Progenitor cell of endocrine pancreas (in vitro differentiated cells): ENCODE results near the gene TRIM41. TPM values are rescaled to one million over a fixed set of nuclear protein-coding genes. Genes with fewer than 3 reads are reported as not detected.
A peak's percentile ranks its signal among the peaks of the same experiment; 100 is the strongest.

Experiments
- DNase-seq: peaks from one replicate; pipeline ENCODE4 v3.0.0; 2021; ENCODE audit warnings: low spot score; ENCODE audit not compliant: unreplicated experiment
- H3K27ac Mint-ChIP-seq: 2 replicates; pipeline ENCODE4 v1.8.0; 2021; ENCODE audit warnings: mild to moderate bottlenecking, moderate library complexity, mixed read lengths
- H3K27me3 Mint-ChIP-seq: 2 replicates; pipeline ENCODE4 v1.8.0; 2021; ENCODE audit warnings: mixed read lengths
- H3K36me3 Mint-ChIP-seq: 2 replicates; pipeline ENCODE4 v1.8.0; 2022; ENCODE audit warnings: mixed read lengths; ENCODE audit not compliant: insufficient read depth
- H3K4me1 Mint-ChIP-seq: 2 replicates; pipeline ENCODE4 v1.8.0; 2021; ENCODE audit warnings: low read depth, mixed read lengths
- H3K4me3 Mint-ChIP-seq: 2 replicates; pipeline ENCODE4 v1.8.0; 2021; ENCODE audit warnings: low read depth, mild to moderate bottlenecking, moderate library complexity, mixed read lengths
- H3K9me3 Mint-ChIP-seq: 2 replicates; pipeline ENCODE4 v1.8.0; 2021; ENCODE audit warnings: low read depth, mixed read lengths
- CTCF ChIP-seq: fragments of 200-600 bp; sonication (generic); IDR thresholded peaks from one replicate; pipeline ENCODE4 v1.5.0; 2021; ENCODE audit warnings: antibody characterized with exemption, mild to moderate bottlenecking; ENCODE audit not compliant: unreplicated experiment
- total RNA-seq: library from RNA; stranded (reverse); gene quantifications from 2 replicates; pipeline ENCODE4 v1.2.1, GENCODE V29; 2021

TRIM41 gene
- total RNA-seq, 1 donor from 2014 or later: 37.6 TPM

- DNase-seq: no peak
- peaks cover 1% of the 10 kb centered on the region for H3K36me3 Mint-ChIP-seq
- no peak for TF ChIP-seq CTCF
- peaks cover 8% of the 10 kb centered on the region for H3K4me1 Mint-ChIP-seq
- H3K4me3 Mint-ChIP-seq: no peak overlapping the region
- peaks cover 36% of the 10 kb centered on the region for H3K27me3 Mint-ChIP-seq
- no peaks in the 10 kb centered on the region for H3K9me3 Mint-ChIP-seq
- no peak overlapping the region for H3K27ac Mint-ChIP-seq
These were observed 28.4 kb upstream of the TRIM41 start for GRCh38 chr5:181194489-181195248.

- Mint-ChIP-seq H3K36me3 (peaks cover 1% of the 10 kb centered on the region), H3K27ac (no peak overlapping the region), H3K4me1 (peaks cover 5% of the 10 kb centered on the region), H3K9me3 (no peaks in the 10 kb centered on the region), H3K4me3 (no peak overlapping the region), H3K27me3 (peaks cover 36% of the 10 kb centered on the region)
- TF ChIP-seq CTCF: no peak
- DNase-seq: no peak
These were observed 27.8 kb upstream of the TRIM41 start for GRCh38 chr5:181195249-181195761.

GRCh38 chr5:181197326-181197951, 25.6 kb upstream of the TRIM41 start:
- no peaks in the 10 kb centered on the region for H3K9me3 Mint-ChIP-seq
- H3K4me1 Mint-ChIP-seq: no peaks in the 10 kb centered on the region
- H3K27me3 Mint-ChIP-seq: peaks cover 48% of the 10 kb centered on the region
- no peak overlapping the region for H3K27ac Mint-ChIP-seq
- no peak for DNase-seq
- no peak for TF ChIP-seq CTCF
- no peak overlapping the region for H3K4me3 Mint-ChIP-seq
- no peaks in the 10 kb centered on the region for H3K36me3 Mint-ChIP-seq

GRCh38 chr5:181198106-181198685, 24.9 kb upstream of the TRIM41 start:
- no peak for TF ChIP-seq CTCF
- no peak overlapping the region for H3K27ac Mint-ChIP-seq
- H3K4me3 Mint-ChIP-seq: no peak overlapping the region
- H3K9me3 Mint-ChIP-seq: no peaks in the 10 kb centered on the region
- no peaks in the 10 kb centered on the region for H3K4me1 Mint-ChIP-seq
- H3K27me3 Mint-ChIP-seq: peaks cover 54% of the 10 kb centered on the region
- no peak for DNase-seq
- H3K36me3 Mint-ChIP-seq: no peaks in the 10 kb centered on the region

GRCh38 chr5:181198905-181199519, 24.1 kb upstream of the TRIM41 start:
- Mint-ChIP-seq H3K4me1 (no peaks in the 10 kb centered on the region), H3K27ac (peak overlapping the region; percentile 31), H3K36me3 (no peaks in the 10 kb centered on the region), H3K9me3 (no peaks in the 10 kb centered on the region), H3K4me3 (no peak overlapping the region), H3K27me3 (peaks cover 59% of the 10 kb centered on the region)
- DNase-seq: no peak
- no peak for TF ChIP-seq CTCF
